Fibroblast of villous mesenchyme (primary cell): ENCODE results near the gene CRTC3. TPM values are rescaled to one million over a fixed set of nuclear protein-coding genes. Genes with fewer than 3 reads are reported as not detected.

Experiments used
- DNase-seq: peaks from one replicate; pipeline ENCODE4 v3.0.0-alpha.2; 2010; ENCODE audit warnings: low read depth
- H3K4me3 ChIP-seq: 2 replicates; pipeline ENCODE4 v1.5.1; 2011; ENCODE audit warnings: low read depth, mild to moderate bottlenecking, low read length
- CTCF ChIP-seq: IDR thresholded peaks from 2 replicates; pipeline ENCODE4 v1.5.1; 2012; ENCODE audit warnings: low read depth, mild to moderate bottlenecking, low read length; ENCODE audit not compliant: insufficient read depth
- total RNA-seq: library from RNA; depleted of rRNA; stranded (reverse); fragments of >200 nt; gene quantifications from 2 replicates; pipeline ENCODE4 v1.2.3, GENCODE V29; 2012

Gene CRTC3
- total RNA-seq, 1 donor: 21.2 TPM

DNA sequence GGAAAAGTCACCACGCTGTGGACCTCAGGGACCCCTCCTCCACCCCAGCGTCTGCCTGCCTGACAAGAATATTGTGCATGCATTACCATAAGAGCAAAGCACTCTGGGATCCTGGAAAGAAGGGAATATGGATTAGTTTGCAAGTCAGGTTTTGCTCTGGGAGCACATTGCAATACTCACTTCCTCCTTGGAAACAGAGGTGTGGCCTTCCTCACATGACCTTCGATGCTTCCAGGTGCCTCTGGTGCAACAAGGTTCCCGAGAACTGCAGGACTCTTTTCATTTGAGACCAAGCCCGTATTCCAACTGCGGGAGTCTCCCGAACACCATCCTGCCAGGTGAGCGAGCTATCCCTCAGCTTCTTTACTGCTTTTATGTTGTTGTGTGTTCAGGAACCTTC, 111.1 kb downstream of the CRTC3 start:
- H3K4me3 ChIP-seq: no peak overlapping the region
- no peak for TF ChIP-seq CTCF
- no peak for DNase-seq

GRCh38 chr15:90641581-90642463, 112.1 kb downstream of the CRTC3 start:
- DNase-seq: no peak
- no peak overlapping the region for H3K4me3 ChIP-seq
- TF ChIP-seq CTCF: no peak

- DNase-seq: no peak
- peak; percentile 21 for TF ChIP-seq CTCF
- no peak overlapping the region for H3K4me3 ChIP-seq
These were observed 113.0 kb downstream of the CRTC3 start for GRCh38 chr15:90642464-90643300.

- DNase-seq: no peak
- no peak overlapping the region for H3K4me3 ChIP-seq
- no peak for TF ChIP-seq CTCF
These were observed 113.5 kb downstream of the CRTC3 start for GRCh38 chr15:90643301-90643632.

- no peak for TF ChIP-seq CTCF
- no peak for DNase-seq
- no peak overlapping the region for H3K4me3 ChIP-seq
These were observed 114.8 kb downstream of the CRTC3 start for GRCh38 chr15:90644526-90644925.

- no peak for DNase-seq
- no peak overlapping the region for H3K4me3 ChIP-seq
- TF ChIP-seq CTCF: no peak
These were observed 115.4 kb downstream of the CRTC3 start for GRCh38 chr15:90644952-90645725.
